Neutrophil (primary cell): ENCODE data around the gene BTRC.

Experiments used
- H3K27ac ChIP-seq: fragments of 200-600 bp; sonication (generic); 2 replicates; pipeline ENCODE4 v1.5.1; 2016; ENCODE audit warnings: mild to moderate bottlenecking, moderate library complexity
- H3K27me3 ChIP-seq: fragments of 200-600 bp; sonication (generic); 2 replicates; pipeline ENCODE4 v1.6.0; 2016; ENCODE audit warnings: mild to moderate bottlenecking
- H3K36me3 ChIP-seq: fragments of 200-600 bp; sonication (generic); 2 replicates; pipeline ENCODE4 v1.5.1; 2017
- H3K4me1 ChIP-seq, 2 experiments: fragments of 200-600 bp in 1 of 2; sonication (generic) in 1 of 2; 1 replicate in 1 of 2; 2 replicates in 1 of 2; pipeline versions ENCODE4 v1.5.1 to v1.6.1; 2013 to 2016; ENCODE audit warnings: low read depth in 1 of 2, low read length in 1 of 2, mild to moderate bottlenecking in 1 of 2, moderate library complexity in 1 of 2; ENCODE audit not compliant: control insufficient read depth in 1 of 2, insufficient read depth in 1 of 2
- H3K4me3 ChIP-seq, 2 experiments: fragments of 200-600 bp in 1 of 2; sonication (generic) in 1 of 2; 1 replicate in 1 of 2; 2 replicates in 1 of 2; pipeline ENCODE4 v1.5.1; 2013 to 2016; ENCODE audit warnings: low read depth in 1 of 2, low read length in 1 of 2, mild to moderate bottlenecking in 1 of 2, moderate library complexity in 1 of 2
- H3K9me3 ChIP-seq: fragments of 200-600 bp; sonication (generic); 2 replicates; pipeline ENCODE4 v1.5.1; 2016
- CTCF ChIP-seq: fragments of 200-600 bp; sonication (generic); IDR thresholded peaks from 2 replicates; pipeline ENCODE4 v1.5.1; 2016; ENCODE audit warnings: antibody characterized with exemption

BTRC gene

GRCh38 chr10:101452593-101452992, 98.6 kb downstream of the BTRC start:
- Histone ChIP-seq H3K9me3 (no peaks in the 10 kb centered on the region), H3K36me3 (no peaks in the 10 kb centered on the region), H3K27me3 (peaks cover 56% of the 10 kb centered on the region), H3K4me3 (no peak overlapping the region), H3K27ac (no peak overlapping the region), H3K4me1 (peaks cover 0 to 7% of the 10 kb centered on the region in 2 experiments)
- TF ChIP-seq CTCF = no peak

- H3K4me3 ChIP-seq = no peak overlapping the region
- H3K36me3 ChIP-seq = no peaks in the 10 kb centered on the region
- no peak for TF ChIP-seq CTCF
- peaks cover 0 to 7% of the 10 kb centered on the region in 2 experiments for H3K4me1 ChIP-seq
- no peaks in the 10 kb centered on the region for H3K9me3 ChIP-seq
- peaks cover 51% of the 10 kb centered on the region for H3K27me3 ChIP-seq
- no peak overlapping the region for H3K27ac ChIP-seq
These were observed 99.4 kb downstream of the BTRC start for GRCh38 chr10:101453318-101453717.

GRCh38 chr10:101453791-101454718, 100.1 kb downstream of the BTRC start:
- H3K36me3 ChIP-seq = no peaks in the 10 kb centered on the region
- no peaks in the 10 kb centered on the region for H3K9me3 ChIP-seq
- peaks cover 43% of the 10 kb centered on the region for H3K27me3 ChIP-seq
- H3K4me3 ChIP-seq = no peak overlapping the region
- H3K4me1 ChIP-seq = peaks cover 0 to 7% of the 10 kb centered on the region in 2 experiments
- TF ChIP-seq CTCF = no peak
- no peak overlapping the region for H3K27ac ChIP-seq

- no peak for TF ChIP-seq CTCF
- Histone ChIP-seq H3K27me3 (peaks cover 22% of the 10 kb centered on the region), H3K4me3 (no peak overlapping the region), H3K4me1 (peaks cover 0 to under 1% of the 10 kb centered on the region in 2 experiments), H3K9me3 (no peaks in the 10 kb centered on the region), H3K36me3 (no peaks in the 10 kb centered on the region), H3K27ac (no peak overlapping the region)
These were observed 104.9 kb downstream of the BTRC start for GRCh38 chr10:101458869-101459268.

- H3K4me1 ChIP-seq = peaks cover 0 to 5% of the 10 kb centered on the region in 2 experiments
- no peaks in the 10 kb centered on the region for H3K9me3 ChIP-seq
- H3K27me3 ChIP-seq = peaks cover 5% of the 10 kb centered on the region
- TF ChIP-seq CTCF = no peak
- no peak overlapping the region for H3K4me3 ChIP-seq
- H3K36me3 ChIP-seq = no peaks in the 10 kb centered on the region
- no peak overlapping the region for H3K27ac ChIP-seq
These were observed 110.1 kb downstream of the BTRC start for GRCh38 chr10:101464082-101464481.
